IMR-90 (cell line): Measurements from ENCODE around the gene FOSL2. TPM values are rescaled to one million over a fixed set of nuclear protein-coding genes. Genes with fewer than 3 reads are reported as not detected.

Source experiments
- ATAC-seq: fragments of 200-7000 bp; cut with Tn5 transposase; 2 replicates; pipeline ENCODE4 v1.9.1; 2020; ENCODE audit warnings: low read depth, mild to moderate bottlenecking, moderate library complexity
- BruUV-seq: library from RNA; stranded (reverse); fragments of 400-500 nt; replicated peaks from 2 replicates; lab custom pipeline; 2021; lab: Mats Ljungman, UMichigan
- CTCF ChIA-PET: fragments of 300-600 bp; formaldehyde crosslinking; extraction: SDS; loops from one replicate; lab custom pipeline; 2021; ENCODE audit warnings: antibody characterized with exemption; lab: Yijun Ruan, JAX
- POLR2A ChIA-PET: fragments of 300-600 bp; sonication (Branson Sonifier 250); formaldehyde crosslinking; loops from one replicate; lab custom pipeline; 2022; ENCODE audit warnings: antibody characterized with exemption; ENCODE audit not compliant: unreplicated experiment; lab: Charles Lee
- DNase-seq: peaks from one replicate; pipeline ENCODE4 v3.0.0; 2013
- H2AFZ ChIP-seq: replicated peaks from 2 replicates; pipeline ENCODE3; 2013; ENCODE audit warnings: low read length, mild to moderate bottlenecking; ENCODE audit not compliant: poor library complexity
- H2AK5ac ChIP-seq: 2 replicates; pipeline ENCODE4 v1.6.1; 2013; ENCODE audit warnings: low read depth, low read length, inconsistent platforms
- H2AK9ac ChIP-seq: replicated peaks from 2 replicates; pipeline ENCODE3; 2013; ENCODE audit warnings: mild to moderate bottlenecking, low read depth, low read length, moderate library complexity; ENCODE audit not compliant: poor library complexity
- H2BK120ac ChIP-seq: 2 replicates; pipeline ENCODE4 v1.6.1; 2013; ENCODE audit warnings: low read depth, low read length, inconsistent platforms
- H2BK15ac ChIP-seq: 3 replicates; pipeline ENCODE4 v1.6.1; 2013; ENCODE audit warnings: low read depth, low read length, inconsistent platforms
- H2BK20ac ChIP-seq: 2 replicates; pipeline ENCODE4 v1.6.1; 2013; ENCODE audit warnings: low read depth, mild to moderate bottlenecking, inconsistent platforms, low read length, moderate library complexity
- H2BK5ac ChIP-seq: 2 replicates; pipeline ENCODE4 v1.6.1; 2013; ENCODE audit warnings: mild to moderate bottlenecking, low read depth, low read length, inconsistent platforms; ENCODE audit not compliant: poor library complexity, severe bottlenecking
- H3K14ac ChIP-seq: replicated peaks from 2 replicates; pipeline ENCODE4 v1.6.1; 2013; ENCODE audit warnings: low read depth, low read length, inconsistent platforms
- H3K18ac ChIP-seq: 2 replicates; pipeline ENCODE4 v1.6.1; 2013; ENCODE audit warnings: low read depth, low read length, control low read depth
- H3K23ac ChIP-seq: 2 replicates; pipeline ENCODE4 v1.6.1; 2013; ENCODE audit warnings: low read depth, low read length, inconsistent platforms
- H3K27ac ChIP-seq: 2 replicates; pipeline ENCODE4 v1.5.1; 2013; ENCODE audit warnings: mild to moderate bottlenecking, control low read depth, low read length; ENCODE audit not compliant: insufficient read depth
- H3K27me3 ChIP-seq: 2 replicates; pipeline ENCODE4 v1.6.1; 2013; ENCODE audit warnings: low read length; ENCODE audit not compliant: control insufficient read depth, insufficient read depth
- H3K36me3 ChIP-seq: 2 replicates; pipeline ENCODE4 v1.6.1; 2013; ENCODE audit warnings: low read length, mixed read lengths; ENCODE audit not compliant: control insufficient read depth, insufficient read depth
- H3K4ac ChIP-seq: 2 replicates; pipeline ENCODE4 v1.6.1; 2013; ENCODE audit warnings: low read depth, low read length, inconsistent platforms
- H3K4me1 ChIP-seq: 2 replicates; pipeline ENCODE4 v1.6.1; 2013; ENCODE audit warnings: low read length, mixed read lengths; ENCODE audit not compliant: control insufficient read depth, insufficient read depth
- H3K4me2 ChIP-seq: 2 replicates; pipeline ENCODE4 v1.6.1; 2013; ENCODE audit warnings: low read depth, mild to moderate bottlenecking, control low read depth, low read length, moderate library complexity
- H3K4me3 ChIP-seq: 2 replicates; pipeline ENCODE4 v1.5.1; 2013; ENCODE audit warnings: low read depth, mild to moderate bottlenecking, control low read depth, low read length, moderate library complexity; ENCODE audit not compliant: insufficient read depth
- H3K56ac ChIP-seq: 2 replicates; pipeline ENCODE4 v1.6.1; 2013; ENCODE audit warnings: low read length, inconsistent platforms; ENCODE audit not compliant: insufficient read depth; ENCODE audit errors: extremely low read depth
- H3K79me1 ChIP-seq, 2 experiments: 2 replicates each; pipeline ENCODE4 v1.6.1; 2013; ENCODE audit warnings: low read length in 2 of 2, inconsistent platforms in 1 of 2, low read depth in 1 of 2
- H3K9ac ChIP-seq: 2 replicates; pipeline ENCODE4 v1.6.1; 2013; ENCODE audit warnings: low read depth, low read length, control low read depth
- H3K9me1 ChIP-seq: 2 replicates; pipeline ENCODE4 v1.6.1; 2013; ENCODE audit warnings: low read length, inconsistent platforms; ENCODE audit not compliant: insufficient read depth
- H3K9me3 ChIP-seq: 2 replicates; pipeline ENCODE4 v1.6.1; 2013; ENCODE audit warnings: low read length; ENCODE audit not compliant: control insufficient read depth, insufficient read depth
- H4K20me1 ChIP-seq: 2 replicates; pipeline ENCODE4 v1.6.1; 2013; ENCODE audit warnings: low read length, inconsistent platforms; ENCODE audit not compliant: insufficient read depth
- H4K5ac ChIP-seq: 2 replicates; pipeline ENCODE4 v1.6.1; 2013; ENCODE audit warnings: mild to moderate bottlenecking, low read depth, low read length, control low read depth
- H4K8ac ChIP-seq, 2 experiments: 2 replicates each; pipeline ENCODE4 v1.6.1; 2013; ENCODE audit warnings: low read depth in 2 of 2, low read length in 2 of 2, control low read depth in 1 of 2, inconsistent platforms in 1 of 2
- H4K91ac ChIP-seq: 2 replicates; pipeline ENCODE4 v1.6.1; 2013; ENCODE audit warnings: low read depth, low read length, inconsistent platforms; ENCODE audit not compliant: insufficient read depth
- BHLHE40 ChIP-seq: fragments of 150-350 bp; IDR thresholded peaks from 2 replicates; pipeline ENCODE4 v1.6.1; 2016; ENCODE audit warnings: mild to moderate bottlenecking, low read depth, low read length
- CEBPB ChIP-seq: IDR thresholded peaks from 2 replicates; pipeline ENCODE4 v1.6.1; 2012; ENCODE audit warnings: low read depth, low read length, improper control_type of control experiment
- CHD1 ChIP-seq: IDR thresholded peaks from 2 replicates; pipeline ENCODE4 v1.6.1; 2012; ENCODE audit warnings: low read depth, low read length, improper control_type of control experiment
- FOS ChIP-seq: fragments of 150-350 bp; IDR thresholded peaks from 2 replicates; pipeline ENCODE4 v1.6.1; 2016; ENCODE audit warnings: low read depth, low read length
- MAFK ChIP-seq: IDR thresholded peaks from 2 replicates; pipeline ENCODE4 v1.6.1; 2012; ENCODE audit warnings: low read depth, low read length, improper control_type of control experiment
- MAZ ChIP-seq: IDR thresholded peaks from 2 replicates; pipeline ENCODE4 v1.6.1; 2012; ENCODE audit warnings: low read depth, mild to moderate bottlenecking, low read length, improper control_type of control experiment, moderate library complexity, borderline replicate concordance
- MXI1 ChIP-seq: IDR thresholded peaks from 2 replicates; pipeline ENCODE4 v1.6.1; 2012; ENCODE audit warnings: low read depth, mild to moderate bottlenecking, low read length, moderate library complexity, borderline replicate concordance
- POLR2A ChIP-seq: IDR thresholded peaks from 2 replicates; pipeline ENCODE4 v1.6.1; 2012; ENCODE audit warnings: mild to moderate bottlenecking, low read depth, low read length
- RAD21 ChIP-seq: IDR thresholded peaks from 2 replicates; pipeline ENCODE4 v1.6.1; 2012; ENCODE audit warnings: low read length, improper control_type of control experiment
- RCOR1 ChIP-seq: IDR thresholded peaks from 2 replicates; pipeline ENCODE4 v1.6.1; 2012; ENCODE audit warnings: mild to moderate bottlenecking, low read length, improper control_type of control experiment; ENCODE audit not compliant: insufficient replicate concordance
- RFX5 ChIP-seq: IDR thresholded peaks from 2 replicates; pipeline ENCODE4 v1.8.0; 2012; ENCODE audit warnings: low read depth, mild to moderate bottlenecking, low read length, moderate library complexity
- SMC3 ChIP-seq: fragments of 150-350 bp; IDR thresholded peaks from 2 replicates; pipeline ENCODE4 v1.6.1; 2016; ENCODE audit warnings: low read depth, mild to moderate bottlenecking, antibody characterized with exemption, low read length, moderate library complexity
- WGBS, 2 experiments: methylation state at CpG; one replicate each; pipeline versions ENCODE4 v1.1.5 to v1.1.7; 2013; ENCODE audit warnings: missing lambda C conversion rate in 2 of 2; ENCODE audit not compliant: insufficient read length in 1 of 2; ENCODE audit errors: extremely low coverage in 2 of 2; 5-methylcytosine and 5-hydroxymethylcytosine counted together
- dilution Hi-C: fragments of 300-500 bp; cut with HindIII; formaldehyde crosslinking; loops from one replicate; pipeline ENCODE4 v1.14.3; 2018; ENCODE audit warnings: low sequenced_read_pairs; ENCODE audit not compliant: unreplicated experiment
- in situ Hi-C: fragments of 300-500 bp; cut with MboI; formaldehyde crosslinking; loops from 3 replicates; pipeline ENCODE4 v1.14.3; 2019; ENCODE audit warnings: low sequenced_read_pairs, inconsistent platforms, mixed read lengths
- intact Hi-C: fragments of 100-400 bp; cut with micrococcal nuclease; formaldehyde crosslinking; loops from 2 replicates; pipeline ENCODE4 v1.10.0; 2022
- polyA plus RNA-seq, 3 experiments: library from polyadenylated mRNA; depleted of rRNA; stranded (reverse); fragments of >200 nt; gene quantifications; 2 replicates each; pipeline ENCODE4 v1.2.3, GENCODE V29; 2012; ENCODE audit warnings: low replicate concordance in 1 of 3
- total RNA-seq: library from RNA; depleted of rRNA; stranded (reverse); fragments of >200 nt; gene quantifications from 2 replicates; pipeline ENCODE4 v1.2.3, GENCODE V29; 2012
- TF ChIP-seq, protein P1 (sequence below): fragments of 150-350 bp; IDR thresholded peaks from 2 replicates; pipeline ENCODE4 v1.6.1; 2016; ENCODE audit warnings: low read depth, mild to moderate bottlenecking, low read length, moderate library complexity, borderline replicate concordance
- TF ChIP-seq, protein P2 (sequence below): fragments of 150-350 bp; IDR thresholded peaks from 2 replicates; pipeline ENCODE4 v1.6.1; 2017; ENCODE audit warnings: mild to moderate bottlenecking, antibody characterized with exemption, low read length, low read depth

The FOSL2 gene
- total and polyA plus RNA-seq, 2 of the 4 experiments (the other 2 are of a cell fraction), result 31.4 to 46.3 TPM

DNA sequence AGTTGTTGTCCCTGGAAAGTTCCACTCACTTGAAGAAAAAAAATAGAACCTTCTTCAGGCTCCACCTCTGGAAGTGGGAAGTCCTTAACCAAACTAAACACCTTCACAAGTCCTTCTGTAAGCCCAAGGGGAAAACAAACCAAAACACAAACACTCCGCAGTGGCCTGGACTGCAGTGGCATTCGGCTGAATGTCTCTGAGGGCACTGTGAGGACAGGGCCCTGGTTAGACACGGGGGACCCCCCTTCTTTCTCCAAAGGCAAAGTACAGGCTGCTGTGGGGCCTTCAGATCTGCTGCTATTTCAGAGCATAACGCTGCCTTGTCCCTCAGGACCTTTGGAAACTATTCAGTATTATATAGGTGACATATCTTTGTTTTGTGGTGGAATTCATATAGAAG, 28.1 kb downstream of the FOSL2 start:
- Histone ChIP-seq H4K8ac (no peak overlapping the region), H2BK120ac (no peak overlapping the region), H3K27me3 (no peaks in the 10 kb centered on the region), H2AK5ac (no peak overlapping the region), H4K5ac (no peak overlapping the region), H3K23ac (no peak overlapping the region), H2AFZ (no peak overlapping the region), H3K9me1 (peaks cover 16% of the 10 kb centered on the region), H2BK15ac (no peak overlapping the region), H3K14ac (no peak overlapping the region), H3K36me3 (peaks cover 19% of the 10 kb centered on the region), H4K20me1 (peaks cover 34% of the 10 kb centered on the region), H3K9ac (no peak overlapping the region), H3K27ac (no peak overlapping the region), H3K4me1 (peaks cover 12% of the 10 kb centered on the region), H3K18ac (no peak overlapping the region), H3K56ac (no peak overlapping the region), H3K9me3 (no peaks in the 10 kb centered on the region), H3K4me3 (no peak overlapping the region), H3K4me2 (no peak overlapping the region), H4K91ac (no peak overlapping the region), H2BK5ac (no peak overlapping the region), H2AK9ac (no peak overlapping the region), H2BK20ac (no peak overlapping the region), H3K79me1 (peaks cover 8 to 49% of the 10 kb centered on the region in 2 experiments), H3K4ac (no peak overlapping the region)
- in situ Hi-C loops (no loop called here), intact Hi-C loops (no loop called here), dilution Hi-C loops (no loop called here)
- WGBS, 2 experiments, result 100% methylated on average over 1 of the region's 4 CpGs; no CpG with 5 or more reads in 1 of the 2 experiments
- no TSS peak for BruUV-seq
- ATAC-seq (no peak), DNase-seq (no peak)
- TF ChIP-seq, protein P1, sequence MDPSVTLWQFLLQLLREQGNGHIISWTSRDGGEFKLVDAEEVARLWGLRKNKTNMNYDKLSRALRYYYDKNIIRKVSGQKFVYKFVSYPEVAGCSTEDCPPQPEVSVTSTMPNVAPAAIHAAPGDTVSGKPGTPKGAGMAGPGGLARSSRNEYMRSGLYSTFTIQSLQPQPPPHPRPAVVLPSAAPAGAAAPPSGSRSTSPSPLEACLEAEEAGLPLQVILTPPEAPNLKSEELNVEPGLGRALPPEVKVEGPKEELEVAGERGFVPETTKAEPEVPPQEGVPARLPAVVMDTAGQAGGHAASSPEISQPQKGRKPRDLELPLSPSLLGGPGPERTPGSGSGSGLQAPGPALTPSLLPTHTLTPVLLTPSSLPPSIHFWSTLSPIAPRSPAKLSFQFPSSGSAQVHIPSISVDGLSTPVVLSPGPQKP, result no peak
- TF ChIP-seq SMC3 (no peak), MAFK (no peak), RAD21 (no peak), RFX5 (no peak), FOS (no peak), RCOR1 (no peak), MXI1 (no peak), MAZ (no peak), BHLHE40 (no peak), POLR2A (no peak), CEBPB (no peak), CHD1 (no peak)
- TF ChIP-seq, protein P2, sequence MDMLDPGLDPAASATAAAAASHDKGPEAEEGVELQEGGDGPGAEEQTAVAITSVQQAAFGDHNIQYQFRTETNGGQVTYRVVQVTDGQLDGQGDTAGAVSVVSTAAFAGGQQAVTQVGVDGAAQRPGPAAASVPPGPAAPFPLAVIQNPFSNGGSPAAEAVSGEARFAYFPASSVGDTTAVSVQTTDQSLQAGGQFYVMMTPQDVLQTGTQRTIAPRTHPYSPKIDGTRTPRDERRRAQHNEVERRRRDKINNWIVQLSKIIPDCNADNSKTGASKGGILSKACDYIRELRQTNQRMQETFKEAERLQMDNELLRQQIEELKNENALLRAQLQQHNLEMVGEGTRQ, result no peak
- CTCF ChIA-PET, result no interaction called here
- POLR2A ChIA-PET, result no interaction called here
